ENCODE measurements around the gene TAS2R9.
"Not testable (repeated sequence)": the region's sequence is repeated elsewhere in the genome, so short reads cannot be mapped to it uniquely, and the experiment has no call there.

TAS2R9 gene

GRCh38 chr12:10810068-10810467 is at the start of gene TAS2R9:
Gene TAS2R9, minus strand, starts transcription at chr12:10810168. Its CDS starts 93 bp downstream, at chr12:10810075.
- no peak for DNase-seq (ENCODE audit: low spot score)

- no peak for DNase-seq (ENCODE audit: low spot score)
Measured at GRCh38 chr12:10855807-10856206, 45.8 kb upstream of the TAS2R9 start.

GRCh38 chr12:10853776-10854175 is 43.8 kb upstream of the TAS2R9 start:
- DNase-seq (ENCODE audit: low spot score), result no peak

GRCh38 chr12:10851243-10851858 is 41.4 kb upstream of the TAS2R9 start:
- no peak for DNase-seq (ENCODE audit: low spot score)

- no peak for DNase-seq (ENCODE audit: low spot score)
Measured at GRCh38 chr12:10849425-10849878, 39.5 kb upstream of the TAS2R9 start, which contains the start of gene PRR4. Gene PRR4, minus strand, starts transcription at chr12:10849475. Its CDS starts 38 bp downstream, at chr12:10849437.

- no peak for DNase-seq (ENCODE audit: low spot score)
Measured at GRCh38 chr12:10847744-10848143, 37.8 kb upstream of the TAS2R9 start.

GRCh38 chr12:10842862-10843261 is 32.9 kb upstream of the TAS2R9 start:
- DNase-seq (ENCODE audit: low spot score), result no peak

- no peak for DNase-seq (ENCODE audit: low spot score)
Measured at GRCh38 chr12:10838461-10838860, 28.5 kb upstream of the TAS2R9 start.

- no peak for DNase-seq (ENCODE audit: low spot score)
Measured at GRCh38 chr12:10829994-10830393, 20.0 kb upstream of the TAS2R9 start.

GRCh38 chr12:10826258-10826657 is 16.3 kb upstream of the TAS2R9 start, which contains the start of gene TAS2R10:
Gene TAS2R10, minus strand, starts transcription at chr12:10826358. Its CDS starts 89 bp downstream, at chr12:10826269.
- no peak for DNase-seq (ENCODE audit: low spot score)

- DNase-seq (ENCODE audit: low spot score), result no peak
Measured at GRCh38 chr12:10824957-10825356, 15.0 kb upstream of the TAS2R9 start.

GRCh38 chr12:10811883-10812536 is 2.0 kb upstream of the TAS2R9 start:
- no peak for DNase-seq (ENCODE audit: low spot score)

GRCh38 chr12:10807186-10807585 is 2.8 kb downstream of the TAS2R9 start, which contains the start of gene TAS2R8:
Gene TAS2R8, minus strand, starts transcription at chr12:10807286. Its CDS starts 306 bp downstream, at chr12:10806980.
- no peak for DNase-seq (ENCODE audit: low spot score)

GRCh38 chr12:10802587-10802986 is 7.4 kb downstream of the TAS2R9 start, which contains the start of gene TAS2R7:
Gene TAS2R7, minus strand, starts transcription at chr12:10802627. Its CDS starts 57 bp downstream, at chr12:10802570.
- DNase-seq (ENCODE audit: low spot score), result no peak

GRCh38 chr12:10801741-10802140 is 8.2 kb downstream of the TAS2R9 start:
- DNase-seq (ENCODE audit: low spot score), result no peak

- DNase-seq (ENCODE audit: low spot score), result no peak
Measured at GRCh38 chr12:10794222-10794621, 15.7 kb downstream of the TAS2R9 start.

- DNase-seq (ENCODE audit: low spot score), result not testable (repeated sequence)
Measured at GRCh38 chr12:10791769-10792168, 18.2 kb downstream of the TAS2R9 start.

GRCh38 chr12:10783252-10783651 is 26.7 kb downstream of the TAS2R9 start:
- no peak for DNase-seq (ENCODE audit: low spot score)

- no peak for DNase-seq (ENCODE audit: low spot score)
Measured at GRCh38 chr12:10779103-10779502, 30.9 kb downstream of the TAS2R9 start.

GRCh38 chr12:10771132-10771733 is 38.7 kb downstream of the TAS2R9 start:
- DNase-seq (ENCODE audit: low spot score), result no peak

- DNase-seq (ENCODE audit: low spot score), result no peak
Measured at GRCh38 chr12:10759657-10760056, 50.3 kb downstream of the TAS2R9 start.

Data from left forelimb (tissue), 1 donor.